ENCODE results near the gene INSM2. TPM values are rescaled to one million over a fixed set of nuclear protein-coding genes. Genes with fewer than 3 reads are reported as not detected.
A peak's percentile ranks its signal among the peaks of the same experiment; 100 is the strongest.

Gene INSM2
- total RNA-seq, 1 donor from 2014 or later, result not detected

- DNase-seq (ENCODE audit: low read depth), result no peak
Observed at GRCh38 chr14:35539969-35540368, 6.0 kb downstream of the INSM2 start.

- no peak for DNase-seq (ENCODE audit: low read depth)
Observed at GRCh38 chr14:35543006-35543405, 9.0 kb downstream of the INSM2 start.

GRCh38 chr14:35549551-35549950, 15.6 kb downstream of the INSM2 start:
- no peak for DNase-seq (ENCODE audit: low read depth)

GRCh38 chr14:35551081-35551480, 17.1 kb downstream of the INSM2 start:
- no peak for DNase-seq (ENCODE audit: low read depth)

- peak; percentile 11 for DNase-seq (ENCODE audit: low read depth)
Observed at GRCh38 chr14:35553808-35554207, 19.8 kb downstream of the INSM2 start.

- peak; percentile 50 for DNase-seq (ENCODE audit: low read depth)
Observed at GRCh38 chr14:35556548-35556947, 22.6 kb downstream of the INSM2 start.

GRCh38 chr14:35557221-35557747, 23.3 kb downstream of the INSM2 start:
- DNase-seq (ENCODE audit: low read depth), result no peak

GRCh38 chr14:35558680-35559079, 24.7 kb downstream of the INSM2 start:
- DNase-seq (ENCODE audit: low read depth), result no peak

- DNase-seq (ENCODE audit: low read depth), result no peak
Observed at GRCh38 chr14:35565871-35566464, 32.0 kb downstream of the INSM2 start.

- DNase-seq (ENCODE audit: low read depth), result no peak
Observed at GRCh38 chr14:35571598-35571997, 37.6 kb downstream of the INSM2 start.

GRCh38 chr14:35573911-35574310, 39.9 kb downstream of the INSM2 start:
- no peak for DNase-seq (ENCODE audit: low read depth)

- no peak for DNase-seq (ENCODE audit: low read depth)
Observed at GRCh38 chr14:35576260-35576659, 42.3 kb downstream of the INSM2 start.

GRCh38 chr14:35576856-35577255, 42.9 kb downstream of the INSM2 start:
- DNase-seq (ENCODE audit: low read depth), result no peak

- no peak for DNase-seq (ENCODE audit: low read depth)
Observed at GRCh38 chr14:35578135-35578534, 44.2 kb downstream of the INSM2 start.

GRCh38 chr14:35578639-35579038, 44.7 kb downstream of the INSM2 start:
- no peak for DNase-seq (ENCODE audit: low read depth)

Other genes with a start within 250 kb of the INSM2 start
- 240 and 241 TPM in 2 replicates for gene PSMA6, start 241.8 kb upstream of the INSM2 start, total RNA-seq
- 54.0 and 58.7 TPM in 2 replicates for gene NFKBIA, start 129.4 kb upstream of the INSM2 start, total RNA-seq